GM10266 (cell line): ENCODE measurements around the gene ABCC1.

Experiments used
- DNase-seq: peaks from one replicate; pipeline ENCODE4 v3.0.0; 2012; ENCODE audit errors: extremely low spot score
- CTCF ChIP-seq: IDR thresholded peaks from 2 replicates; pipeline ENCODE4 v1.5.1; 2012; ENCODE audit warnings: mild to moderate bottlenecking, low read depth; ENCODE audit not compliant: control insufficient read depth, insufficient read depth; ENCODE audit errors: missing control alignments

Gene ABCC1

GRCh38 chr16:16038950-16039349, 89.5 kb downstream of the ABCC1 start:
- DNase-seq, result no peak

GRCh38 chr16:16041196-16041892, 91.9 kb downstream of the ABCC1 start:
- TF ChIP-seq CTCF, result no peak
- no peak for DNase-seq

More at GRCh38 chr16:16038950-16039349, 89.5 kb downstream of the ABCC1 start:
- TF ChIP-seq CTCF, result no peak

GRCh38 chr16:16042076-16042475, 92.7 kb downstream of the ABCC1 start:
- no peak for TF ChIP-seq CTCF
- no peak for DNase-seq

DNA sequence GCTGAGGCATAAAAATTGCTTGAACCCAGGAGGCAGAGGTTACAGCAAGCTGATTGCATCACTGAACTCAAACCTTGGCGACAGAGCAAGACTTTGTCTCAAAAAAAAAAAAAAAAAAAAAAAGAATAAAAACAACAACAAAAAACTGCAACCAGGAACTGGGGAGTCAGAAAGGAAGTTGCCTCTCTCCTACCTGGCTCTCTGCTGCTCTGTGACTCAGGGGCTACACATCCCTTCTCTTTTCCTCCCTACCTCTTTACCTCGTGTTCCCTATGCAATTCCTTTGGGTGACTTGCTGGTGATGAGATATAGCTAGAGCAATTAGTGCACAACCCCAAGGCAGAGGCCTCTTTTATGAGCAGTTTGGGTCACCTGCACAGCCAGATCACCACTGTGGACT, 95.9 kb downstream of the ABCC1 start:
- no peak for TF ChIP-seq CTCF
- no peak for DNase-seq

DNA sequence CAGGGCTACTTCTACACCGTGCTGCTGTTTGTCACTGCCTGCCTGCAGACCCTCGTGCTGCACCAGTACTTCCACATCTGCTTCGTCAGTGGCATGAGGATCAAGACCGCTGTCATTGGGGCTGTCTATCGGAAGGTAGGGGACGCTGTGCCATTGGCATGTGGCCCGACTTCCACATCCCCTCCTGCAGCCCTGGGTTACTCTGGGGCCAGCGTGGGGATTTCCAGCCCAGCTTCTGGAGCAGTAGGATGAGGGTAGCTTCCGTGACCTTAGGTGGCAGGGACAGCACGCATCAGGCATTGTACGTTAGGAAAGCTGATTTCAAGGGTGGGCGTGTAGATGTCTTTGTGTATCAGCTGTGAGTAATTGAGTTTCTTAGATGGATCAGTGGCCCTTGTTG, 96.5 kb downstream of the ABCC1 start:
- no peak for DNase-seq
- no peak for TF ChIP-seq CTCF

DNA sequence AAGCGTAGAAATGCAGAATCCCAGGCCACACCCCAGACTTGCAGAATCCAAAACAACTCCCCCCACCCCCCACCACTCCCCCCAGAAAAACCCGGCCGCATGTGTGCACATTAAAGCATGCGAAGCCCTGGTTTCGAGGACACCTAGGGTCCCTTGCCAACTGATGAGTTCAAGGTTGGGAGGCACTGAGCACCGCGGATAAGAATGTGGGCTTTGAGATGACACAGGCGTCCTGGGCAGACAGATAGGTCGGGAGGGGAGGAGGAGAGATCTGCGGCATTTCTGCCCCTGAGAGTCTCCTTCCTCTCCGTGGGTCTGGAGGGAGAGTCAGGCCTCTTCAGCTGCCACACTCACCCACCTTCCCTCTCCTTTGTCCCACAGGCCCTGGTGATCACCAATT, 98.3 kb downstream of the ABCC1 start:
- no peak for DNase-seq
- TF ChIP-seq CTCF, result no peak

- no peak for TF ChIP-seq CTCF
- DNase-seq, result no peak
Observed at GRCh38 chr16:16048904-16049582, 99.6 kb downstream of the ABCC1 start.
